SU-DHL-6 (cell line): ENCODE results near the gene SYTL4.

Experiments used
- EZH2phosphoT487 ChIP-seq: fragments of 200-600 bp; sonication (generic), shearing (Covaris generic); conservative IDR thresholded peaks from 2 replicates; pipeline ENCODE4 v1.6.1; 2018; ENCODE audit warnings: mild to moderate bottlenecking, antibody characterized with exemption, low read length, moderate library complexity, mixed read lengths
- TF ChIP-seq, protein P1 (sequence below): fragments of 200-600 bp; sonication (generic); IDR thresholded peaks from one replicate; pipeline ENCODE4 v1.5.1; 2017; ENCODE audit warnings: antibody characterized with exemption, mild to moderate bottlenecking, low read length, moderate library complexity; ENCODE audit not compliant: insufficient read depth, poor library complexity, severe bottlenecking

DNA sequence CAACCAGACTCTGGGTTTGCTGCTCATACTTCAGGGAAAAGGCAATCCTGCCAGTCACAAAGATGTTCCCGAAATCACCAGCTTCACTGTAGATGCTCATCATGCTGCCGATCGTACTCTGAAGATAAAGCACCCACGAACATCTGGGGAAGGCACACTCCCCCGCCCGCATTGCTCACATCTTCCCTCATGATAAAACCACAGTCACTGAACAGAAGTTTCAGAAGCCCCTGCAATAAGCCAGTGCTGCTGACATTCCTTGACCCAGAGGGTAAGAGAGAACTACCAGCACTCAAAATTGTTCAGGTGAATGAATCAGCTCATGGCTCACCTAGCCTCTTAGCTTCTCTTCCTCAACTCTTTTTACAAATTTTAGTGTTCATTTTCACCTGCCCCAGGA is 44.8 kb downstream of the SYTL4 start:
- TF ChIP-seq, protein P1, sequence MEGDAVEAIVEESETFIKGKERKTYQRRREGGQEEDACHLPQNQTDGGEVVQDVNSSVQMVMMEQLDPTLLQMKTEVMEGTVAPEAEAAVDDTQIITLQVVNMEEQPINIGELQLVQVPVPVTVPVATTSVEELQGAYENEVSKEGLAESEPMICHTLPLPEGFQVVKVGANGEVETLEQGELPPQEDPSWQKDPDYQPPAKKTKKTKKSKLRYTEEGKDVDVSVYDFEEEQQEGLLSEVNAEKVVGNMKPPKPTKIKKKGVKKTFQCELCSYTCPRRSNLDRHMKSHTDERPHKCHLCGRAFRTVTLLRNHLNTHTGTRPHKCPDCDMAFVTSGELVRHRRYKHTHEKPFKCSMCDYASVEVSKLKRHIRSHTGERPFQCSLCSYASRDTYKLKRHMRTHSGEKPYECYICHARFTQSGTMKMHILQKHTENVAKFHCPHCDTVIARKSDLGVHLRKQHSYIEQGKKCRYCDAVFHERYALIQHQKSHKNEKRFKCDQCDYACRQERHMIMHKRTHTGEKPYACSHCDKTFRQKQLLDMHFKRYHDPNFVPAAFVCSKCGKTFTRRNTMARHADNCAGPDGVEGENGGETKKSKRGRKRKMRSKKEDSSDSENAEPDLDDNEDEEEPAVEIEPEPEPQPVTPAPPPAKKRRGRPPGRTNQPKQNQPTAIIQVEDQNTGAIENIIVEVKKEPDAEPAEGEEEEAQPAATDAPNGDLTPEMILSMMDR, result no peak
- TF ChIP-seq EZH2phosphoT487, result no peak
